Left lung (tissue), 10 donors: ENCODE measurements around the gene LITAFD. TPM values are rescaled to one million over a fixed set of nuclear protein-coding genes. Genes with fewer than 3 reads are reported as not detected.
"Not testable (repeated sequence)": the region's sequence is repeated elsewhere in the genome, so short reads cannot be mapped to it uniquely, and the experiment has no call there.

Source experiments
- ATAC-seq: fragments of 200-7000 bp; cut with Tn5 transposase; one replicate; pipeline ENCODE4 v1.9.1; 2020; ENCODE audit warnings: moderate library complexity
- DNase-seq, 4 donors: peaks; one replicate each; pipeline ENCODE4 v3.0.0-alpha.2; 2013 to 2020
- H3K27ac ChIP-seq, 2 donors: fragments of 200-600 bp; sonication (generic) in 1 of 2; one replicate each; pipeline versions ENCODE4 v1.5.0 to v1.8.0; 2020 to 2021
- H3K27me3 ChIP-seq, 2 donors: fragments of 200-600 bp; sonication (generic) in 1 of 2; one replicate each; pipeline versions ENCODE4 v1.5.0 to v1.8.0; 2020 to 2021
- H3K36me3 ChIP-seq, 2 donors: fragments of 200-600 bp; sonication (generic) in 1 of 2; one replicate each; pipeline versions ENCODE4 v1.5.0 to v1.8.0; 2020 to 2021
- H3K4me1 ChIP-seq, 2 donors: fragments of 200-600 bp; one replicate each; pipeline ENCODE4 v1.8.0; 2021
- H3K4me3 ChIP-seq, 2 donors: fragments of 200-600 bp; sonication (generic) in 1 of 2; one replicate each; pipeline versions ENCODE4 v1.5.0 to v1.8.0; 2020 to 2021; ENCODE audit warnings: mild to moderate bottlenecking in 1 of 2
- H3K9me3 ChIP-seq, 2 donors: fragments of 200-600 bp; sonication (generic) in 1 of 2; one replicate each; pipeline versions ENCODE4 v1.5.0 to v1.8.0; 2020 to 2021
- intact Hi-C, 2 donors: fragments of 100-400 bp; cut with DNase I; formaldehyde crosslinking; loops; one replicate each; pipeline versions ENCODE4 v1.11.2 to v1.14.2; 2022
- polyA plus RNA-seq, 6 donors: library from polyadenylated mRNA; unstranded; fragments of 120-200 nt; gene quantifications; one replicate each; pipeline ENCODE4 v1.2.1, GENCODE V29; 2013; ENCODE audit not compliant: insufficient read length in 6 of 6
- total RNA-seq, 2 donors: library from RNA; stranded (reverse); fragmentation: NEBNext Ultra II Directional; extraction: Animal tissue kit (Norgen Biotek cat#: 25700); gene quantifications; one replicate each; pipeline ENCODE4 v1.2.1, GENCODE V29; 2021
- TF ChIP-seq, protein P1 (sequence below), 2 donors: fragments of 200-600 bp; sonication (generic) in 1 of 2; IDR thresholded peaks; one replicate each; pipeline versions ENCODE4 v1.5.0 to v1.8.0; 2021; ENCODE audit warnings: antibody characterized with exemption in 2 of 2
- donor health status: DM: no; HTN: yes; CAD: no.
- donor health status: DM: no; HTN: no; CAD: no.

Gene LITAFD
- total and polyA plus RNA-seq, 8 donors, result 0.18 to 0.27 TPM; not detected in 6

DNA sequence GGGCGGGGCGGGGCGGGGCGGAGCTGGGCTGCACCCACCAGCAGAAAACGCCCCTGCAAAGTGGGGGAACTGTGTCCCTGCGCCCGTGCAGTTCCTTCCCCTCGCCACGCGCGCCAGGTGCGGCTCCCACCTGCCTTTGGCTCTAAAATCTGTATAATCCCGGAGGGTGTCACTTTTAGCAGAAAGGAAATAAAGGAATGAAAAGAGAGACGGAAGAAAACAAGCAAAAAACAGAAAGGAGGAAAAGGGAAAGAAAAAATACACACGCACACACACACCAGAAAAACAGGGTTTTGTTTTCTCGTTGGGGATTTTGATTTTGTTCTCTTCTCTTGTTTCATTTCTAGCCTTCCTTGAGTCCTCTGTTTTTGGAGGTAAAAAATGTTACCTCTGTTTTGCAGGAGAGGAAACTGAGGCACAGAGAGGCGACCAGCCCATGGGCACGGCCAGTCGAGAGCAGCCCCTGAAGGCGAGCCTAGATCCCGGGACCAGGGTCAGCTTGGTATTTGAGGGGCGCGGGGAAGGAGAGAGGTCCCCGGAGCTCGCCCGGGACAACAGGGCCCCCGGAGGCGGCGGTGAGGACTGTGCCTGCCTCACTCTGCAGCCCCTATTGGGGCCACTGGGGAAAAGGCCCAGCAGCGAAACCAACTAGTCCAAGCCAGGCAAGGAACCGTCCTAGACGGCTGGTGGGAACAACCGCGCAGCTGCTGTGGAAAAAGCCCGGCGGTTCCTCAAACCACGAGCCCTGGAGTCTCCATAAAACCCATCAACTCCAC lies 12.8 kb upstream of the LITAFD start:
- peaks cover 18 to 62% of the 10 kb centered on the region in 2 donors for H3K4me1 ChIP-seq
- DNase-seq (no peak), ATAC-seq (no peak)
- H3K36me3 ChIP-seq, result no peaks in the 10 kb centered on the region
- peak overlapping the region; percentile 55 to 88 for H3K27ac ChIP-seq
- TF ChIP-seq, protein P1, sequence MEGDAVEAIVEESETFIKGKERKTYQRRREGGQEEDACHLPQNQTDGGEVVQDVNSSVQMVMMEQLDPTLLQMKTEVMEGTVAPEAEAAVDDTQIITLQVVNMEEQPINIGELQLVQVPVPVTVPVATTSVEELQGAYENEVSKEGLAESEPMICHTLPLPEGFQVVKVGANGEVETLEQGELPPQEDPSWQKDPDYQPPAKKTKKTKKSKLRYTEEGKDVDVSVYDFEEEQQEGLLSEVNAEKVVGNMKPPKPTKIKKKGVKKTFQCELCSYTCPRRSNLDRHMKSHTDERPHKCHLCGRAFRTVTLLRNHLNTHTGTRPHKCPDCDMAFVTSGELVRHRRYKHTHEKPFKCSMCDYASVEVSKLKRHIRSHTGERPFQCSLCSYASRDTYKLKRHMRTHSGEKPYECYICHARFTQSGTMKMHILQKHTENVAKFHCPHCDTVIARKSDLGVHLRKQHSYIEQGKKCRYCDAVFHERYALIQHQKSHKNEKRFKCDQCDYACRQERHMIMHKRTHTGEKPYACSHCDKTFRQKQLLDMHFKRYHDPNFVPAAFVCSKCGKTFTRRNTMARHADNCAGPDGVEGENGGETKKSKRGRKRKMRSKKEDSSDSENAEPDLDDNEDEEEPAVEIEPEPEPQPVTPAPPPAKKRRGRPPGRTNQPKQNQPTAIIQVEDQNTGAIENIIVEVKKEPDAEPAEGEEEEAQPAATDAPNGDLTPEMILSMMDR (IDR thresholded peaks at IDR 0.05), result peak in 1 of 2 donors; percentile 19
- peak overlapping the region; percentile 42 to 87 for H3K4me3 ChIP-seq
- intact Hi-C loops, result no loop called here
- no peaks in the 10 kb centered on the region for H3K27me3 ChIP-seq
- no peaks in the 10 kb centered on the region for H3K9me3 ChIP-seq

DNA sequence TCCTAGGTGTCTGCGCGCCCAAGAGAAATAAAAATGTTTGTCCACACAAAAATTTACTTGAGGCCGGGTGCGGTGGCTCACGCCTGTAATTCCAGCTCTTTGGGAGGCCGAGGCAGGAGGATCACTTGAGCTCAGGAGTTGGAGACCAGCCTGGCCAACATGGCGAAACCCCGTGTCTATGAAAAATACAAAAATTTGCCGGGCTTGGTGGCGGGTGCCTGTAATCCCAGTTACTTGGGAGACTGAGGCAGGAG lies 12.2 kb upstream of the LITAFD start:
- H3K36me3 ChIP-seq, H3K9me3 ChIP-seq, H3K27ac ChIP-seq, H3K27me3 ChIP-seq, DNase-seq, H3K4me3 ChIP-seq, ATAC-seq: not testable (repeated sequence)
- intact Hi-C loops, result loop anchor here (10.0 kb wide), 1 partner anchor 205 kb away; no protein-coding TSS in a partner anchor
- H3K4me1 ChIP-seq, result peaks cover 13 to 57% of the 10 kb centered on the region in 2 donors

DNA sequence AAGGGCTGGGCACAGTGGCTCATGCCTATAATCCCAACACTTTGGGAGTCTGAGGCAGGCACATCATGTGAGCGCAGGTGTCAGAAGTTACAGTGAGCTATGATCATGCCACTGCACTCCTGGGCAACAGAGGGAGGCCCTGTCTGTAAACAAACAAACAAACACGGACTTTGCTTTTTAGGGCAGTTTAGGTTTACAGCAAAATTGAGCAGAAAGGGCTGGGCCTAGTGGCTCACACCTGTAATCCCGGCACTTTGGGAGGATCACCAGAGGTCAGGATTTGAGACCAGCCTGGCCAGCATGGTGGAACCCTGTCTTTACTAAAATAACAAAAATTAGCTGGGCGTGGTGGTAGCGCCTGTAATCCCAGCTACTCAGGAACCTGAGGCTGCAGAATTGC lies 10.1 kb upstream of the LITAFD start:
- H3K27ac ChIP-seq, result no peak overlapping the region
- H3K4me3 ChIP-seq, result no peak overlapping the region
- intact Hi-C loops, result loop anchor here (10.0 kb wide), 1 partner anchor 207 kb away; no protein-coding TSS in a partner anchor
- TF ChIP-seq, protein P1 (IDR thresholded peaks at IDR 0.05), result no peak
- no peaks in the 10 kb centered on the region for H3K36me3 ChIP-seq
- DNase-seq (no peak), ATAC-seq (no peak)
- no peaks in the 10 kb centered on the region for H3K9me3 ChIP-seq
- peaks cover 3 to 35% of the 10 kb centered on the region in 2 donors for H3K4me1 ChIP-seq
- no peaks in the 10 kb centered on the region for H3K27me3 ChIP-seq

DNA sequence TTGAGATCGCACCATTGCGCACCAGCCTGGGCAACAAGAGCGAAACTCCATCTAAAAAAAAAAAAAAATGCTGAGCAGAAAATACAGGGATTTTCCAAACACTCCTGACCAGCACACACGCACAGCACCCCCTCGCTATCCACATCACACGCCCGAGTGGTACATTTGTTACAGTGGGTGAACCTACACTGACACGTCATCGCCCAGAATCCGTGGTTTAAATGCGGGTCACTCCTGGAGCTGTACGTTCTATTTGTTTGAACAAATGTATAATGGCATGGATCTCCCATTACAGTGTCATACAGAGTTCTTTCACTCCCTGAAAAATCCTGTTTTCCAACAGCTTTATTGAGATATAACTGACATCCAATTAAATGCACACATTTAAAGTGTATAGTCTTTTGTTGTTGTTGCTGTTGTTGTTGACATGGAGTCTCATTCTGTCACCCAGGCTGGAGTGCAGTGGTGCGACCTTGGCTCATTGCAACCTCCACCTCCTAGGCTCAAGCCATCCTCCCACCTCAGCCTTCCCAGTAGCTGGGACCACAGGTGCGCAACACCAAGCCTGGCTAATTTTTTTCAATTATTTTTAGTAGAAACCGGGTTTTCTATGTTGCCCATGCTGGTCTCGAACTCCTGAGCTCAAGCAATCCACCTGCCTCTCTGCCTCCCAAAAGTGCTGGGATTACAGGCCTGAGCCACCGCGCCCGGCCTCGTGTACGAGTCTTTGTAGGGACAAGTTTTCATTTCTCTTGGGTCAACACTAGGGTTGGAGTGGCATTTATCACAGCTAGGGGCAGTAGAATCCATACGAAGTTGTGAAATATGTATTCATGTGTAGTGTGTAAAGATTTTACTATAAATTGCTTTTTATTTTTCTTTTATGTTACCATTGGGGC lies 8.9 kb upstream of the LITAFD start:
- H3K27ac ChIP-seq, result no peak overlapping the region
- ATAC-seq (no peak), DNase-seq (no peak)
- no peaks in the 10 kb centered on the region for H3K36me3 ChIP-seq
- intact Hi-C loops, result loop anchor here (10.0 kb wide), 1 partner anchor 208 kb away; no protein-coding TSS in a partner anchor
- no peak overlapping the region for H3K4me3 ChIP-seq
- TF ChIP-seq, protein P1 (IDR thresholded peaks at IDR 0.05), result no peak
- peaks cover 0 to 24% of the 10 kb centered on the region in 2 donors for H3K4me1 ChIP-seq
- no peaks in the 10 kb centered on the region for H3K9me3 ChIP-seq
- no peaks in the 10 kb centered on the region for H3K27me3 ChIP-seq

DNA sequence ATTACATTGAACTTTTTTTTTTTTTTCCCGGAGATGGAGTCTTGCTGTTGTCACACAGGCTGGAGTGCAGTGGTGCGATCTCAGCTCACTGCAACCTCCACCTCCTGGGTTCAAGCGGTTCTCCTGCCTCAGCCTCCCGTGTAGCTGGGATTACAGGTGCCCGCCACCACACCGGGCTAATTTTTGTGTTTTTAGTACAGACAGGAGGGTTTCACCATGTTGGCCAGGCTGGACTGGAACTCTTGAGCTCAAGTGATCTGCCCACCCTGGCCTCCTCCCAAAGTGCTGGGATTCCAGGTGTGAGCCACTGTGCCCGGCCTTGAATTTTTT lies 8.3 kb upstream of the LITAFD start:
- not testable (repeated sequence) for ATAC-seq, DNase-seq, H3K36me3 ChIP-seq, H3K4me3 ChIP-seq, H3K9me3 ChIP-seq, H3K27me3 ChIP-seq, H3K27ac ChIP-seq
- H3K4me1 ChIP-seq, result peaks cover 0 to 27% of the 10 kb centered on the region in 2 donors
- intact Hi-C loops, result loop anchor here (10.0 kb wide), 1 partner anchor 209 kb away; no protein-coding TSS in a partner anchor

DNA sequence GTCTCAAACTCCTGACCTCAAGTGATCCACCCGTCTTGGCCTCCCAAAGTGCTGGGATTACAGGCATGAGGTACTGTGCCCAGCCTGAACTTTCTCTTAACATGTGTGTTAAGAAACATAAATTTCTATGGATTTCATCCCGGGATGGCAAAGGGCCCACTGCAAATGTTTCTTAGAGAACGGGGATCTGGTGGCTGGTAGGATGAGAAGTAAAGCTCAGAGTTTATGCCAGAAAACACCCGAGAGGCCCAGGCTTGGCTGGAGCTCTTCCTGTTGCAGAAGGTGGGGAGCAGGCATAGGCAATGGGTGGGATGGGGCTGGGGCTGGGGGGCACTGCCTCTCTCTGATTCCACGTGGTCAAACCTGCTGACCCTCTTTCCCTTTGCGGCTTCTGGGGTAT lies 7.8 kb upstream of the LITAFD start:
- no peak for ATAC-seq
- intact Hi-C loops, result loop anchor here (10.0 kb wide), 1 partner anchor 210 kb away; no protein-coding TSS in a partner anchor

DNA sequence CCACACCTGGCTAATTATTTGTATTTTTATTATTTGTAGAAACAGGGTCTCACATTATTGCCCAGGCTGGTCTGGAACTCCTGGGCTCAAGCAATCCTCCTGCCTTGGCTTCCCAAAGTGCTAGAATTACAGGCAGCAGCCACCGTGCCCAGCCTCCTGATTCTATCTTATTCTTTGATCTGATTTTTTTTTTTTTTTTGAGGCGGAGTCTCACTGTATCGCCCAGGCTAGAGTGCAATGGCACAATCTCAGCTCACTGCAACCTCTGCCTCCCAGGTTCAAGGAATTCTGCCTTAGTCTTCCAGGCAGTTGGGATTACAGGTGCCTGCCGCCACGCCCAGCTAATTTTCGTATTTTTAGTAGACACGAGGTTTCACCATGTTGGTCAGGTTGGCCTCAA lies 6.8 kb upstream of the LITAFD start:
- not testable (repeated sequence) for H3K4me3 ChIP-seq, H3K9me3 ChIP-seq, H3K27ac ChIP-seq, DNase-seq, H3K27me3 ChIP-seq, ATAC-seq, H3K36me3 ChIP-seq
- H3K4me1 ChIP-seq, result peaks cover 0 to 18% of the 10 kb centered on the region in 2 donors
- intact Hi-C loops, result loop anchor here (5.0 to 10.0 kb wide), 2 partner anchors 211 to 308 kb away; no protein-coding TSS in a partner anchor

More for the DNA sequence above, 7.8 kb upstream of the LITAFD start:
- no peaks in the 10 kb centered on the region for H3K36me3 ChIP-seq
- peak in 2 of 4 donors; percentile 4 to 38 for DNase-seq
- TF ChIP-seq, protein P1 (IDR thresholded peaks at IDR 0.05), result no peak
- H3K9me3 ChIP-seq, result no peaks in the 10 kb centered on the region
- H3K4me3 ChIP-seq, result no peak overlapping the region
- H3K27me3 ChIP-seq, result no peaks in the 10 kb centered on the region
- peaks cover 0 to 23% of the 10 kb centered on the region in 2 donors for H3K4me1 ChIP-seq
- H3K27ac ChIP-seq, result no peak overlapping the region
